ENCODE data around the gene PTGES.
"Not testable (repeated sequence)": the region's sequence is repeated elsewhere in the genome, so short reads cannot be mapped to it uniquely, and the experiment has no call there.

PTGES gene

DNA sequence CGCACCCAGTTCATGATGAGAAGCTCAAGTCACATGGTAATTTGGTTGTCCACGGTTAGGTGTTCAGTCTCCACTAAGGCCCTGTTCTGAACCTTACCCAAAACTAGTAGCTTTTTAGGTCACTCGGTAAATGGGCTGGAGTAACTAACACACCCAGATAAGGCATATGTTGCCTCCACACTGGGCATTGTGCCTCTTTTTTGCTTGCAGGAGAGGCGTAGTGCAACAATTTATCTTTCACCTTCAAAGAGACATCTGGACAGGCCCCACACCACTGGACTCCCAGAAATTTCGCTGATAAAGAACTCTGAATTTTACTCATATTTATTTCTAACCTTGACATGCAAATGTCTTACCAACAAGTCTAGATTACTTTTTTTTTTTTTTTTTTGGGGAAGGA is 16.8 kb upstream of the PTGES start:
- no peak for DNase-seq

DNA sequence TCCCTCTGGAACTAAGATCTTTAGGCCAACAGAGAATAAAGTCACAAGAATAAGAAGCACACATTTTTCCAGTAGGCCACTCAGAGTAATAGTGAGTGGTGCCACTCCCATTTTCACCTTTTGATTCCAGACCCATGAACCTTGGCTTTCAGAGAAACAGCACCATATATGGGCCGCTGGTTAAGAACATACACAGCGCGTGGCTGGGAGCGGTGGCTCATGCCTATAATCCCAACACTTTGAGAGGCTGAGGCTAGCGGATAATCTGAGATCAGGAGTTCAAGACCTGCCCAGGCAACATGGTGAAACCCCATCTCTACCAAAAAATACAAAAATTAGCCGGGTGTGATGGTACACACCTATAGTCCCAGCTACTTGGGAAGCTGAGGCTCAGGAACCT is 15.6 kb upstream of the PTGES start:
- DNase-seq, result no peak

DNA sequence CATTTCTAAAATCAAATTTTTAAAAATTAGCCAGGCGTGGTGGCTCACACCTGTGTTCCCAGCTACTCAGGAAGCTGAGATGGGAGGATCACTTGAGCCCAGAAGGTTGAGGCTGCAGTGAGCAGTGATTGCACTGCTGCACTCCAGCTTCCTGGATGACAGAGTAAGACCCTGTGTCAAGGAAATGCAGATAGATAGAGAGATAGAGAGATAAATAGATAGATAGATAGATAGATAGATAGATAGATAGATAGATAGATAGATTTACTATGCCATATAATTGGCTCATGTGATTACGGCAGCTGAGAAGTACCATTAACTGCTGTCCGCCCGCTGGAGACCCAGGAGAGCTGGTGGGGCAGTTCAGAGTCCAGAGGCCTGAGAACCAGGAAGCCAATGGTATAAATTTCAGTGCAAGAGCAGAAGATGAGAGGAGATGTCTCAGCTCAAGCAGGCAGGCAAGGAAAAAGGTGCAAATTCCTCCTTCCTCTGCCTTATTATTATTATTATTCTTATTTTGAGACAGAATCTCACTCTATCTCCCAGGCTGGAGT is 13.0 kb upstream of the PTGES start:
- no peak for DNase-seq

DNA sequence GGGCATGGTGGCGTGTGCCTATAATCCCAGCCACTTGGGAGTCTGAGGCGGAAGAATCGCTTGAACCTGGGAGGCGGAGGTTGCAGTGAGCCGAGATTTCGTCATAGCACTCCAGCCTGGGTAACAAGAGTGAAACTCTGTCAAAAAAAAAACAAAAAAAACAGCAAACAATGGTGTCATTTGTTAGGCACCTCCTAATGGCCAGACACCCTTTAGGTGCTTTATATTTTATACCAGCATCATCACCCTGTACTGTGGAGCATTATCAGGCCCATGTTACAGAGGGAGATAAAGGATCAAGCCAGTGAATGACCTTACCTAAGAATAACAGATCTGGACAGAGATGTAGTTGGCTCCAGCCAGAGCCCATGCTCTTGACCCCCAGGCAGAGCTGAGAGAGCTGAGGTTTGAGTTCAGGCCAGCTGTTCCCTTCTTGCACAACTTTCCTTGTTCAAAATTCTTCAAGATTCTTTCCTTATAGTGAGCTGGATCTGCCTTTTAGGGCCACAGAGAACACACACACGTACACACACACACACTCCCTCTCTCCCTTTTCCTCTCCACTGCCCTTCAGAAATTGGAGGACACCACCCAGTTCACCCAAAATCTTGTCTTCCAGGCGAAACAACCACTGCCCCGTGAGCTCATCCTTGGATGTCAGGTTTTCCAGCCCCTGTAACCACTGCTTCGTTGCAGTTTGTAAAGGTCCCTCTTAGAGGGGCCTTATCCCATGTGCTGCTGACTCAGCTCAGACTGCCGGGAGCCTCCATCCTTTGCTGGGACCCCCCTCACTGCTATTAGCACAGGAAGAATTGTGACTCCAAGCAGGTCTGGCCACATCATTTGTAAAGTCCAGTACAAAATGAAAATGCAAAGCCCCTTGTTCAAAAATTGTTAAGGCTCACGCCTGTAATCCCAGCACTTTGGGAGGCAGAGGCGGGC is 10.4 kb upstream of the PTGES start:
- DNase-seq, result no peak

DNA sequence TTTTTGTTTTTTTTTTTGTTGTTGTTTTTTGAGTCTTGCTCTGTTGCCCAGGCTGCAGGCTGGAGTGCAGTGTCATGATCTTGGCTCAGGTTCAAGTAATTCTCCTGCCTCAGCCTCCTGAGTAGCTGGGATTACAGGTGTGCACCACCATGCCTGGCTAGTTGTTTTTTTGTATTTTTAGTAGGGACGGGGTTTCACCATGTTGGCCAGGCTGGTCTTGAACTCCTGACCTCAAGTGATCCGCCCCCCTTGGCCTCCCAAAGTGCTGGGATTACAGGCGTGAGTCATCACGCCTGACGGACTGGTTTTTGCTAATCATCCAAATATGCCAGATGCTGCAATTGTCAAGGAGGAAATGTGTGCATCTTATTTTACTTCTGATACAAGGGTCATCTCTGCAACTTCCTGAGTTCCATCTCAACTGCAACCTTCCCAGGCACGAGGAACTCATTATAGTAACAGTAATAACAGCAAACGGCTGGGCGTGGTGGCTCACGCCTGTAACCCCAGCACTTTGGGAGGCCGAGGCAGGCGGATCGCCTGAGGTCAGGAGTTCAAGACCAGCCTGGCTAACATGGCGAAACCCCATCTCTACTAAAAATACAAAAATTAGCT is 9.6 kb upstream of the PTGES start:
- not testable (repeated sequence) for DNase-seq

DNA sequence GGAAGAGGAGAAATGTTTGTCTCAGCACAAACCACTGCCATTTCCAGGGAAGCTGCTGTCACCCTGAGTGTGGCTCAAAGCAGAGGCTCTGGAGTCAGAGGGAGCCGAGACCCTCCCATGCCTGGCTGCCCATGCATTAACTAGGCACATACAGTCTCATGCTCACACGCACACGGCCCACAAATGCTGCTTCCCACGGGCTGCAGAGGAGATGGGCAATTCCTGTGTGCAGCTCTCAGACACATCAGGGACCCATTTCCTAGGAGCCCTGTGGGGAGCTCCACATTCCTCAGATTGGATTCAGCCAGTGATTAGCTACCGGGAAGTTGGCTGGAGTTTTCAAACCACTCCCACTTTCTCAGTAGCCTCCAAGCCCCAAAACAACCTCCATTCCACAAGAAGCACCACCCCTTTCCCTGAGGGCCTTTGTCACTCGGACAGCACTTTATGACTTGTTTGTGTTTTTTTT is 9.1 kb upstream of the PTGES start:
- no peak for DNase-seq

DNA sequence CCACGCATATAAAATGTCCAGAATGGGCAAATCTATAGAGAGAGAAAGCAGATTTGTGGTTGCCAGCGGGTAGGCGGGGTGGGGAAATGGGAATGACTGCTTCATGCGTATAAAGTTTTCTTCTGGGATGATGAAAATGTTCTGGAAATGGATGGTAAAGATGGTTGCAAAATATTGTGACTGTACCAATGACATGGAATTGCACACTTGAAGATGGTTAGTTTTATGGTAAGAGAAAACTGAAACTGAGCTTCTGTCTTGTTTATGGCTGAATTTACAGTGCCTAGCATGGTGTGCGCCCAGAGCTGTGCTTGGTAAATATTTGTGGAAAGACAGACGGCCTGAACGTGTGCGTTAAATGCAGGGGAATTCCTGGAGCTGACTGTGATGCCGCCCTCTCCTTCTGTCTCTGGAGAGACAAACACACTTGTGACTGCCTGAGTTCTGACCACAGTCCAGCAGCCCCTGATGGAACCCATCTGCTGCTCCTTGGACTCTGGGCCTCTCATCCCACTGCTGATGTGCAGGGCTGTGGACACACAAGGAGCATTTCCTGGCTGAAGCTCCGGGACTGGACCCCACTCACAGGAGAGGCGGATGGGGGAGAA is 8.6 kb upstream of the PTGES start:
- no peak for DNase-seq

DNA sequence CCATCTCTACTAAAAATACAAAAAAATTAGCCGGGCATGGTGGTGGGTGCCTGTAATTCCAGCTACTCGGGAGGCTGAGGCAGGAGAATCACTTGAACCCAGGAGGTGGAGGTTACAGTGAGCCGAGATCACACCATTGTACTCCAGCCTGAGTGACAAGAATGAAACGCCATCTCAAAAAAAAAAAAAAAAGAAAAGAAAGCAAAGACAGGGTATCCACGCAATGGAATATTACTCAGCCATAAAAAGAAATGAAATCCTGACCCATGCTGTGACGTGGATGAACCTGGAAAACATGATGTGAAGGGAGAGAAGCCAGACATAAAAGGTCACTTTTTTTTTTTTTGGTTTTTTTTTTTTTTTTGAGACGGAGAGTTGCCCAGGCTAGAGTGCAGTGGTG is 7.9 kb upstream of the PTGES start:
- not testable (repeated sequence) for DNase-seq

DNA sequence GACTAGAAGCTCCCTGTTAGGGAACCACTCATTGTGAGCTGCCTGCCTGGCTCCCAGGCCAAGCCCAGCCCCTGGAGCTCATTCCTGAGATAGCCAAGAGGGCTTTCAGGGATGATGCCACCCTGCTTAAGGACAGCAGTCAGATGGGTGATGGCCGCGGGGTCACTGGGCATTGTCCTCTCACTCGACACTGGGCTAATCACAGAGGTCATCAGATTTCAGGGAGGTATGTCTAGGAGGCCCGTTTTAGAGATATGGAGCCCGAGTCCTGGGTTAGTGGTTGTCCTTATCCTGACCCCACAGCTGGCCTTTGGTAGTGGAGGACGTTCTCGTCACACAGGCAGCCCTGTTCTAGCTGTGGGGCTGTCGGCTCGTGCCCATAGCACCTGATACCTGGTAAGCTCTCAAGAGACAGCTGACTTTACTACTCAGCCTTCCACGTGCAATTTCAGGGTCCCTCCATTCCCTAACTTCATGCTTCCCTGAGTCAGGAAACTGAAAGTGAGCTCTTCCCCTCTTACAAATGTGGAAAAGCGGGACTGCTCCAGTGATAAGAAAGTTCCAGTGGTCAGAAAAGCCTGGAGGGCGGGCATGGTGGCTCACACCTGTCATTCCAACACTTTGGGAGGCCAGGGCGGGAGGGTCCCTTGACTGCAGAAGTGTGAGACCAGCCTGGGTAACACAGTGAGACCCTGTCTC is 7.1 kb upstream of the PTGES start:
- no peak for DNase-seq

DNA sequence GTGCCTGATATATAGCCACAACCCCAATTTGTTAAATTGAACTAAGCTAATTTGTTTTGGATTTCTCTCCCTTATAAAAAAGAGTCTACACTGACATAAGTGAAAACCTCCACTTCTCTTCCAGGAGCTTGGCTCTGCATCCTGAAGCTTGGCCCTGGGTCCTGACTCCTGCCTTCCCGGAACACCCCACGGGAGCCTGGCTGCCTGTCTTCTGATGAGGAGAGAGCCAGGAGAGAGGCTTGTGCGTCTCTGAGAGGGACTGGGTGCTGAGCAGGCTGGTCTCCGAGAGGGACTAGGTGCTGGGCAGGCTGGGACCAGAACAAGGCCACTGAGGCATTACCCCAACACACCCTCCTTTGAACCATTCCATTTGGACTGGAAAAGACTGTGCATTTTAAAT is 6.5 kb upstream of the PTGES start:
- no peak for DNase-seq

DNA sequence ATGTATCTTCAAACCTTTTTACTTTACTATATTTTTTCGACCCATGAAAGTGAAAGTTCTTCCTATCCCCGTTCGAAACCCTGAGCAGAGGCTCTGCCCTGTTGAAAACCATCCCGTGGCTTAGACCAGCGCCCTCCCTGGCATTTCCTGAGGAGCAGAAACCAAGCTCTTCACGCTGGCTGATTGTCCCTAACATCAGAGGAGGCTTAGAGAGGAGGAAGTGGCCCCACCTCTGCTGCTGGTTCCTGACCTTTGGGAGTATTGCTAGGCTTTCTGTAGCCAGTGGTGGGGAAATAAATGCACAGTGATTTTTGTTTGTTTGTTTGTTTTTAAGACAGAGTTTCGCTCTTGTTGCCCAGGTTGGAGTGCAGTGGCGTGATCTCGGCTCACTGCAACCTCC is 4.2 kb upstream of the PTGES start:
- DNase-seq, result no peak

DNA sequence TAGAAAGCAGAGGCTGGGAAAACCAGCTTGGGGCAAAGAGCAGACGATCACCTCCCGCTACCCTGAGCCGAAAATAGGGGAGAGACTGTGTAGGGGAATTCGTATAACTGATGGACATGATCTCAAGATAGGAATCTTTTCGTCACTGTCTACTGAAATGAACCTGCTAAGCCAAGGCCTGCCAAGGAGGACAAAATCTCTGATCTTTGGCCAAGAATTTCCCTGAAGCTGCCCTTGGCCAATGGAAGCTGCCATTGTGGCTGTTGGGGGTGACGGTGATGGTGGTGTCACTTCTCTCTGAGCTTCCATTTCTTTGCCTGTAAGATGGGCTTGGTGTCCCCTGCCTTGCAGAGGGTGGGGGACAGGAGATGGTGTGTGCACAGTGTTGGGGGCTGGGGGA is 3.3 kb upstream of the PTGES start:
- DNase-seq, result no peak

DNA sequence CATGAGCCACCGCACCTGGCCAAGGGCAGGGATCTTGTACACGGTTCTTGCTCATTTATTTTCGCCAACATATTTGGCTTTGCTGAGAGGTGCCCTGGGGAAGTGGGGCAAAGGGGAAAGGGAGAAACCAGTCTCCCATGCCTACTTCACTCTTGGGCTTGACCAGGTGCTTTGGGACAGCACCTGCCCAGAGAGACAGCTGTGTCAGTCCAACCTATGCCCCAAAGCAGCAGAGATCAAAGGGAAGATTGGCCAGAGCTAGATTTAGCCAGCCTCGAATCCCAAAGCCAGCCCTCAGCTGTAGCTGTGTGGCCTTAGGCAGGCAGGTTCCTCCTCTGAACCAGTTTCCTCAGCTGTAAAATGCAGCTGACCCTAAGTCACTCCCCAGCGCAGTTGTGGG is 2.3 kb upstream of the PTGES start:
- DNase-seq, result no peak

DNA sequence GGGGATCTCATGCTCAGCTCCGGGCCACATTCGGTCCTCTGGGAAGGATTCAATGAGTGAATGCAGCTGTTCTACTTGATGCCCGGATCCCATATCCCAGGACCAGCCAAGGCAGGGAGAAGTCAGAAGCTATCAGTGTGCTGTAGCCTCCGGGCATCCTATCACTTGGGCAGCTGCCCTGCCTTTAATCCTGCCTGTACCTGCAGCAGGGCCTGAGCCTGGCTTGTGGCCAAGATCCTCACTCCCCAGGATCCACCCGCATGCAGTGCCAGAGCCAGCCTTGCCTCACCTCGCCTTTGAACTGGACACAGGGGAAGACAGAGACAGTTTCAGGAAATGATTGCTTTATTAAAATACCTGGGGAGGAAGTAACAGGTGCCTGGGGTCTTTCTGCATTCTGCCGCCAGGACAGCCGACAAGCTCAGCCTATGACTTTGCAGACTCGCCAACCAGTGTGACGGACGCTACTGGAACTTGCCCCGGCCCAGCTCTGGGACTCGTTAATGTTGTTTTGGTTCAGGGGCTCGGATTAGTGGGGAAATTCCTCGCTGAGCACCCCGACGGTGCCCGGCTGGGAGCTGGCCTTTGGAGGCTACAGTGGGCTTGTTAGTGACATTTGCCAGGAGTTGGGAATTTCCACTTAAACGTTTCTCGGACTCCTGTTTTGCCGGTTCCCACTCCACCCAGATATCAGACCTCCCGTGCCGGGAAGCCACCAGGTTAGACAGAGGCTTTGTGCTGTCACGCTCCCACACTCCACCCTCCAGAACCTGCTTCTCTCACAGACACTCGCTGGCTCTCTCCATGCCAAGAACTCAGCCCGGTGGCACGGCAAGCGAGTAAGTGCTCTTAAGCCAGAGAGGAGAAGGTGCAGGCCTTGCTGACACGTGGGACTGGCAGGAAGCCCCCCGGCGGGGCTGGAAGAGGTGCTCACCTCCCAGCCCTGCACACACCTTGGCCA is 721 bp downstream of the PTGES start:
- no peak for DNase-seq

DNA sequence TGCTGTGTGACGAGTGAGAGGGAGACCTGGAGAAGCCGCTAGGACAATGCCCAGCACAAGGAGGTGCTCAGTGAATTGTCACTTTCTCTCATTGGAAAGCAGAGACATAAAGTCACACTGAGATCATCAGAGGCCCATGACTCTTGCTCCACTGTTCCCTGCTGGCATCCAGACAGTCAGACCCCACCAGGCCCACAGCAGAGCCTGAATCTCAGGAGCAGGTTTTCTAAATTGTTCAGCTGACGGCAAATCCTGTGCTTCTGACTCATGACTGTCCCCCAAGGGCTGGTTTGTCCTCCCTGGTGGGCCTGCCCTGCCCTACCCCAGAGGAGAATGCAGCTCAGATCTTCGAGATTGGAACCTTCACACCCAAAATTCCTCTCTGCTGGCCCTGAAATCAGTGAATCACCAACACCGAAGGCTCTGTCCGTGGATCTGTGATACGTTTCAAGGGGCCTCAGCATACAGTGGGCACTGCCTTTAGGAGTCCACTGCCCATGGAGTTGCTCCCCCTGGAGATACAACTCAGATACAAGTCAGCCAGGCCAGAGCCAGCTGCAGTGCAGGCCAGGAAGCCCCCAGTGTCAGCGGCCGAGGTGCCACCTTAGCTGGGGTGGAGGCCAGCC is 2.7 kb downstream of the PTGES start:
- no peak for DNase-seq

DNA sequence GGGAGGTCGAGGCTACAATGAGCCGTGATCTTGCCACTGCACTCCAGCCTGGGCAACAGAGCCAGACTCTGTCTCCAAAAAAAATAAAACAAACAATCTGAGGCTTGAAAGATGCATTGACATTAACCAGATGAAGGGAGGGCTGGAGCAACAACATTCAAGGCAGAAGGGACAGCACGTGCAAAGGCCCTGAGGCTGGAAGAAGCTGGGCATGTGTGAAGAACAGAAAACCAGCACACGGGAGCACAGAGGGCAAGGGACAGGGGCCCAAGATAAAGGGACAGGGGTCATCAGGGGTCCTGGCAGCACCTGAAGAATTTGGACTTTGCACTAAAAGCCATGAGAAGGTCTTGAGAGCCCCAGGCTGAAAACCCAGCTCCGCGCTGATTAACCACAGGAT is 3.3 kb downstream of the PTGES start:
- no peak for DNase-seq

DNA sequence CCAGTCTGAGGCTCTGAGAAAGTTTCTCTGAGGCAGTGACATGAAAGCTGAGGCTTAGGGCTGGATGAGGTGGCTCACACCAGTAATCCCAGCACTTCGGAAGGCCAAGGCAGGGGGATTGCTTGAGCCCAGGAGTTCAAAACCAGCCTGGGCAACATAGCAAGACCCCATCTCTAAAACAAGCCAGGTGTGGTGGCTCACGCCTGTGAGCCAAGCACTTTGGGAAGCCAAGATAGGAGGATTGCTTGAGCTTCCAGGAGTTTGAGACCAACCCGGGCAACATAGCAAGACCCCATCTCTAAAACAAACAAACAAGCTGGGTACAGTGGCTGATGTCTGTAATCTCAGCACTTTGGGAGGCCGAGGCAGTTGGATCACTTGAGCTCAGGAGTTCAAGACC is 3.8 kb downstream of the PTGES start:
- DNase-seq, result not testable (repeated sequence)

DNA sequence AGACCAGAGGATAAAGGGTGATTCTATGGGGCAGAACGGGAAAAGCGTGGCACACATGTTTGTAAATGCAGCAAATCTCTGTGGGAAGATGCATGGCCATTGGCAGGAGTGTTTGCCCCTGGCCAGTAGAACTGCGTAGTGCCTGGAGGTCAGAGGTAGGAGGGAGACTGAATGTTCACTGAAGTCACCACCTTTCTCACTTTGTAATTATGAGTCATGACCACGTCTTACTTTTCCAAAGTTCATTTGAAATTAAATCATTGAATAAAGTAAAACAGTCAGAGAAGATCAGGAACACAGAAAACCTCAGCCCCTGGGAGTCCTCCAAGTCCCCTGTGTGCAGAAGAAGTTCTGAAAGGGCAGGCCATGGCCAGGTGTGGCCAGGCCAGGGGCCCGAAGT is 4.6 kb downstream of the PTGES start:
- DNase-seq, result no peak

DNA sequence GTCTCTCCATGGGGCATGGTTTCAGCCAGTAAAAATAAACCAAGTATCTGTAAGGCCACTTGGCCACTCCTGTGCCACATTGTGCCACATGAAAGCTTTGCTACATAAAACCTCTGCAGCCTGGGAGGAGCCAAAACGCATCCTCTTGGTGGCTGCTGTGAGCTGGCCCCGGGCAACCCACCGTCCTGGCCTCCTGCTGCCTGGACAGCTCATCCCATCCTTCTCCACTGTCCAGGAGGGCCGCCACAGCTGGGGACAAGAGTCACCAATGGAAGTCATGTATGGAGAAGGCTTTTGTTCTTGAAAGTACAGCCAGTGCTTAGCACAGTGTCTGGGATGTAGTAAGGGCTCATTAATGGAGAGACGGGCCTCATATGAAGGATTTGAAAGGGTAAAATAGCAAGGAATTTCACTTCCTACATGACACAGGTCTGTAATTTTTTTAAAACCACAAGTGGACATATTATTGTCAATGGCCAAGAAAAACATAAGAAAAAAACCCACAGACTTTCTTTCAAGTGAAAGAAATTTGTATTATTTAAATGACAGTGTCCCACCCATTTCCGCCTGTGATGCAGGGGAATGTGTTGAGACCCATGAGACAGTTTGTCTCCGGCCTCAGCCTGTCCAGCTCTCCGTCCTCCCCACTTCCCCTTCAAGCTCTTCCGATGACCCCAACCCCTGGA is 6.6 kb downstream of the PTGES start:
- no peak for DNase-seq

DNA sequence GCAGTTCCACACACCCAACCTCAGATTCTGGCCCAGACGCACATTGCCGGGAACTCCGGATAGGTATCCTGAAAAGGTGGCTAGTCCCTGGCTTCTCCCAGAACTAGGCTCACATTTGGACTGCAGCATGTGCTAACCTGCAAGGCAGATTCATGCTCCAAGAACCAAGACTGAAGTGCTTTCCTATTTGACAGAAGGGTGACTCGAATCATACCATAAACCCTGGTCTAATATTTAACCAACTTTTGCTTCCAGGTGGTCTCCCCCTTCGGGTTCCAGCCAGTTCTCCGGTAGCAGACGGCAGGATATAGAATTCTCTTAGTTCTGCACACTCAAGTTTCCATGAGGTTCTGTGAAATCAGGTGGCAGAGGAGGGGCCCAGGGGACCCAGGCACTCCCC is 7.6 kb downstream of the PTGES start:
- DNase-seq, result no peak

Data from activated CD8-positive, alpha-beta memory T cell treated with anti-CD3 and anti-CD28 coated beads, Interleukin-2, amount 50 U/mL, for 48 hours (primary cell).